NCI-H2081 (cell line): ENCODE data around the gene ANAPC15.
"Not testable (repeated sequence)": the region's sequence is repeated elsewhere in the genome, so short reads cannot be mapped to it uniquely, and the experiment has no call there.

Experiments
- DNase-seq, 2 experiments: peaks; one replicate each; lab custom pipeline; 2025; lab: John Stamatoyannopoulos, UW

The ANAPC15 gene

DNA sequence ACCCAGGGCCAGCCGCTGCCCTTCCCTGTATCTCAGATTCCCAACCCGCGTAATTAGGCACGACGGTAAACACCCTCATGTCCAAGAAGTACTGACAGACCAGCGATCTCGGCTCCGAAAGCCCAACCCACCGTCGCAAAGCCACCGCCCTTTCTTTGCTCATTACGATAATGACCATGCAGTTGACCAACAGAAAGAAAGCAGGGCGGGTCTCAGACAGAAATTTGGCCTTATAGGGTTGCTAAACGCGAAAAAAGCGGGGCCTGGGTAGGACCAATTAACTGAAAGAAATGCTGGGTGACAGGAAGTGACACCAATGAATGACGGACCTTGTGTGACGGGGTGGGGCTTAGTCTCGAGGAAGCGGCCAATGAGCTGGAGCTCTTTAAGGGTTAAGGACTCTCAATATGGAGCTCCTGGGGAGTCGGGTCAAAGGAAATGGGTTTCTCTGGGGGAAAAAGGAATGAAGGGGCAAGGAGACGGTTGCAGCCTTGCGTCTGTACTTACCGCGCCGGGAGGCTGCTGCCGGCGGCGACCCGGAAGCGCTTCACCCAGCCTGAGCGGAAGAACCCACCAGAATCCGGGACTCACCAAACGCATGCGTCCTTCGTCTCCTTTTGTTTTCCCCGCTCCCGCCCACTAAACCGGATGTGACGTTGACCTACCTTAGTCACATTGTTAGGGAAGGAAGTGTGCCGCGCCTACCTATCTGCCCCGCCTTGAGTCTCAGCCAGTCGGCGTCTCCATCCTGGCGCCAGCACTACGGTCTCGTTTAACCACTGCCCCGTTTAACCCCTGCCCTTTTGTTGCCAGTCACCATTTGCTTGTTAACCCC, at the start of gene ANAPC15:
TSS of gene ANAPC15 (minus strand) at position 553 of the 835 bp plus-strand sequence. CDS start 1,419 bp downstream, outside the sequence.
- peak; percentile 98 to 100 for DNase-seq

DNA sequence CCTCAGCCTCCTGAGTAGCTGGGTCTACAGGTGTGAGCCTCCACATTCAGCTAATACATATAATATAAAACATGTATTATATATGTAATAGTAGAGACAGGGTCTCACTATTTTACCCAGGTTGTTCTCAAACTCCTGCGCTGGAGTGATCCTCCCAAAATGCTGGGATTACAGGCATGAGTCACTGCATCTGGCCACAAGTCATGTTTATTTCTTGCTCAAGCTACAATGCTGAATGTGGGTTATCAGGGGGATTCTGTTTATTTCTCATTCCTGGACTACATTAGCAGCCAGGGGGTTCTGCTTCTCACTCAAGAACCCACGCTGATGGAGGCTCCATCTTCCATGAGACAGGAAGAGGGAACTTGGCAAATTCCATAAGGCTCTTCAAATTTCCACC, 47.8 kb upstream of the ANAPC15 start:
- DNase-seq: no peak

DNA sequence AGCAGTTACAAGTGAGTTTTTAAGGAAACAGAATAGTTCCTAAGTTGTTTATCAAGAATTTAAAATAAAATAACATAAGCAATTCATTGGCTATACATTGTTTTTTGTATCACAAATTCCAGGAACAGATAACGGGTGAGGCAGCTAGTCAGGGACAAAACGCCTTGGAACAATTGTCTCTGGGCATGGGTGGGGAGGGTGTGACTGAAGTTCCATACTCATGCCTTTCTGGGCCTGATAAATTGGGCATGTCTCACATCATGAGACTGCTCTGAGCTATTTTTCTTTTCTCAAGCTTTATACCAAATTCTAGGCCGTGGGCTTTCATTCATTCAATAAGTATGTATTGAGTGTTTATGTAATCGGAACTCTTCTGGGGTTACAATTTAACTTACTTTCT, 44.6 kb upstream of the ANAPC15 start:
- DNase-seq: no peak

DNA sequence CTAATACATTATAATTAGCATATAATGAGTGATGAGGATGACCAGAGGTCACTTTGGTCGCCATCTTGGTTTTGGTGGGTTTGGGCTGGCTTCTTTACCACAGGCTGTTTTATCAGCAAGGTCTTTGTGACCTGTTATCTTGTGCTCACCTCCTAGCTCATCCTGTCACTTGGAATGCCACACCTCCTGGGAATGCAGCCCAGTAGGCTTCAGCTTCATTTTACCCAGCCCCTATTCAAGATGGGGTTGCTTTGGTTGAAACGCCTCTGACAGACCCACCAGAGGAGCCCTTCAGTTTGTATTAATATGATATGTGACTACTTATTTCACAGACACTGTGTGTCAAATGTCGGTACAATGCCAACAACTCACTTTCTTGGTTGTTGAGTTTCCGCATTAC, 43.3 kb upstream of the ANAPC15 start:
- no peak for DNase-seq

DNA sequence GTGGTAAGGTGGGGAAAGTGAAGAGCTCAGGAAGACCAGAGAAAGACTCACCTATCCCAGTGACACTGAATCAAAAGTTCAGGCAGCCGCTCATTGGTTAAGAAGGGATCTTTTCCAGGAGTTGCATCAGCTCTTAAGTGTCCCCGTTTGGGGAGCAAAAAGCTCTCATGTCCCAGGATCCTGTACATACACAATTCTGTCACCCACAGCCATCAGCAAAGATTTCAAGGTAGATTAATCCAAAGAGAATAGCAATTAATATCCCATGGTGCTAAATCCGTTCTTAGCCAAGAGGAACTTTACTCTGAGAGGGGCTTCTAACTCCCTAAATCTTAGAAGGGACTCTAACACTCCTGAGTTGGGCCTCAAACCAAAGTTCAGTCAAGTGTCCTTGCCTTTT, 42.3 kb upstream of the ANAPC15 start:
- no peak for DNase-seq

DNA sequence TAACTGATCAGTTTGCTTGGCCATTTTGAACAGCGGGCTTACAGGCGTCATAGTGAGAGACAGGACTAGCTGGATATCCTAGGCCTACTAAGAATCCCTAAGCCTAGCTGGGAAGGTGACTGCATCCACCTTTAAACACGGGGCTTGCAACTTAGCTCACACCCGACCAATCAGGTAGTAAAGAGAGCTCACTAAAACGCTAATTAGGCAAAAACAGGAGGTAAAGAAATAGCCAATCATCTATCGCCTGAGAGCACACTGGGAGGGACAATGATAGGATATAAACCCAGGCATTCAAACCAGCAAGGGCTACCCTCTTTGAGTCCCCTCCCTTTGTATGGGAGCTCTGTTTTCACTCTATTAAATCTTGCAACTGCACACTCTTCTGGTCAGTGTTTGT, 41.4 kb upstream of the ANAPC15 start:
- not testable (repeated sequence) for DNase-seq

DNA sequence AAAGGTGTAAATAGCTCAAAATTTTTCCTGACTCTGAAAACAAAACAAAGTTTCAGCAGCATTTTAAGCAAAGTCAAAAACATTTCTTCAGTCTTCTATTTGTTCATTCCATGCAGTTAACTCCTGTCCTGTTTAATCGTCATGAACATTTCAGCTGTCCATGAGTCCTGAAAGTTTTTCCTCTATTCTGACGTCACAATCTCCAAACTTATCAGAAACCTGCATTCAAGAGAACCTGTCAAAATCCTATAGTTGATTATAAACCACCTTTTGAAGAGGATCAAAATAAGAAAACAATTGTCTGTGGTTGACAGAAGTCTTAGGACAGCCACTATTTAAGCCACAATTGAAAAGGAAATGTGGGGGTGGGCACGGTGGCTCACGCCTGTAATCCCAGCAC, 38.4 kb upstream of the ANAPC15 start:
- no peak for DNase-seq

DNA sequence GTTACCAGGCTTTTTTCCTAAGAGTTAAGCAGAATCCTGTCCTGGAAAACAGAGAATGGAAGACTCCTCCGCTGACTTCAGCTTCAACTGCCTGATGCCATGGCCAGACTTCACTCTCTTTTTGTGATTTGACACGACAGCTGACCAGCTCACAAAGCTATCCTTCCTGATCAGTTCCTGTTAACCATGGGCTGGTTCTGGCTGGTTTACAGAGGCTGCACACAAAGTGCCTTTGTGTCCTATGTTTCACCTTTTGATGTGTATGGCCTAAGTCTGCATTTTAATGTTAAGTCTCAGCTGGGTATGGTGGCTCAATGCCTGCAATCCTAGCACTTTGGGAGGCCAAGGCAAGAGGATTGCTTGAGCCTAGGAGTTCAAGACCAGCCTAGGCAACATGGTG, 34.1 kb upstream of the ANAPC15 start:
- no peak for DNase-seq

DNA sequence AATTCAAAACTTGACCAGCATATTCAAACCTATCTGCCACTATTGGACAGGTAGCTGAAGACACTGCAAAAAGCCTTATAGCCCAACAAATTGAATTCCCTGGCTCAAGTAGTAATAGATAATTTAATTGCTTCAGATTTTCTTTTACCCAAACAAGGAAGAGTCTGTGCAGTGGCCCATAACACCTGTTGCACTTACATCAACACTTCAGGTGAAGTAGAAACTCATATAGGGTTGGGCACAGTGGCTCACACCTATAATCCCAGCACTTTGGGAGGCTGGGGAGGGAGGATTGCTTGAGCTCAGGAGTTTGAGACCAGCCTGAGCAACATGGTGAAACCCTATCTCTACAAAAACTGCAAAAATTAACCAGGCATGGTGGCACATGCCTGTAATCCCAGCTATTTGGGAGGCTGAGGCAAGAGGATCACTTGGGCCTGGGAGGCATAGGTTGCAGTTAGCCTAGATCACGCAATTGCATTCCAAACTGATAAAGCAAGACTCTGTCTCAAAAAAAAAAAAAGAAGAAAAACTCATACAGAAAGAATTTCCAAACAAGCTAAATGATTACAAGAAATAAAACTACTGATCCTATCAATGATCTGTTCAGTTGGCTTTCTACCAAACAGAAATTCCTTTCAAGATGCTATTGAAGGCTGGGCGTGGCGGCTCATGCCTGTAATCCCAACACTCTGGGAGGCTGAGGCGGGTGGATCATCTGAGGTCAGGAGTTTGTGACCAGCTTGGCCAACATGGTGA, 32.5 kb upstream of the ANAPC15 start:
- no peak for DNase-seq

DNA sequence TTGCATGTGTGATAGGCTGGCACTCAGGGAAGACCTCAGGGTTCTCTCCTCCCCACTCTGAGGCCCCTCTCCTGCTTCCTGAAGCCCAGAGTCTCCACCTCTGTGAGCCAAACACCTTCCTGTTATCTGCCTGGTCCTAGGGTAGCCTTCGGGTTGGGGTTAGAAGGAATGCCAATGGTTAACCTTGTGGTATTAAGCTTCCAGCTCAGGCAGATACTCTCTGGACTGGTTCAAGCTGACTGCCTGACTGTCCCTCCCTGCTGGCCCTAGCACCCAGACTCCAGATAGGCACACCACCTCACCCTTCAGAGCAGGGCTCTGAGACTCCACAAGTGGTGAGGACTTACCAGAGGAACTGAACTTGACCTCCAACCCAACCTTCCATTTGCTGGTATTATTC, 30.0 kb upstream of the ANAPC15 start:
- DNase-seq: not testable (repeated sequence)

DNA sequence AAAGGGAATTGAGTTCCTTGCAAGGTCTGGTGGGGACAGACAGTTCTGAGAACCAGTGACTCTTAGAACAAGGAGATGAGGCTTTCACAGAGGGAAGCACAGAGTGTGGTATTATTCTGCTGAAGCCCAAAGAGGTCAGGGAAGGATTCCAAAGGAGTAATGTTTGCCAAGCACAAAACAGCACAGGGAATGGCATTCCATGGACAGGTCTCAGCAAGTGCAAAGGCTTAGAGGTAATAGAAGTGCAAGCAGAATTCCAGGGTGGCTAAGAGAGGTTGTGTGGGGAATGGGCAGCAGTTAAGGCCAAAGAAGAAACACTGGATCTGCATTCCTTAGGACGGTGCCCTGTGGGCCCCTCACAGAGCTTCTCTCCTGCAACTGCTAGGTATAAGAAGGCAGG, 29.6 kb upstream of the ANAPC15 start:
- DNase-seq: not testable (repeated sequence)

DNA sequence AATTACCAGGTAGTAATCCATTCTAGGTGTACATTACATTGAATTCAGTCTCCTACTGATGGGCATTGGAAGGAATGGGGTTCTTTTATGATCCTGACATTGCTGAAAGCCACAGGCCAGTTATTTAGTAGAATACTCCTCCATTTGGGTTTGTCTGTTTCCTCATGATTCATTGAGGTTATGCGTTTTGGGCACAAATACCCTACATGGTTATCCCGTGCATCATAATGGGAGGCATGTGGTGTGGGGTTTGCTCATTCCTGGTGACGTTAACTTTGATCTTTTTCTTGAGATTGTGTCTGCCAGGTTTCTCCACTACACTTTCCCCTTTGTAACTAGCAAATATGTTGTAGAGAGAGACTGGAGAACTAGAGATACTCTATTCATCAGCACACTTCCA, 28.6 kb upstream of the ANAPC15 start:
- DNase-seq: no peak

DNA sequence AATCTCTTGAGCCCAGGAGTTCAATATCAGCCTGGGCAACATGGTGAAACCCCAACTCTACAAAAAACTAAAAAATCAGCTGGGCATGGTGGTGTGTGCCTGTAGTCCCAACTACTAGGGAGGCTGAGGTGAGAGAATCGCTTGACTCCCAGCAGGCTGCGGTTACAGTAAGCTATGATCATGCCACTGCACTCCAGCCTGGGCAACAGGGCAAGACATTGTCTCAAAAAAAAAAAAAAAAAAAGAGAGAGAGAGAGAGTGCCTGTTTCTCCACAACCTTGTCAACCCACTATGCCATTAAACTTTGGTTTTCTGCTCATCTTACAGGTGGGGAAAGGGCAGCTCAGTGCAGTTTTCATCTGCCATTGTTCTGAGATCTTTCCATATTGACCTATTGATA, 28.2 kb upstream of the ANAPC15 start:
- DNase-seq: no peak

DNA sequence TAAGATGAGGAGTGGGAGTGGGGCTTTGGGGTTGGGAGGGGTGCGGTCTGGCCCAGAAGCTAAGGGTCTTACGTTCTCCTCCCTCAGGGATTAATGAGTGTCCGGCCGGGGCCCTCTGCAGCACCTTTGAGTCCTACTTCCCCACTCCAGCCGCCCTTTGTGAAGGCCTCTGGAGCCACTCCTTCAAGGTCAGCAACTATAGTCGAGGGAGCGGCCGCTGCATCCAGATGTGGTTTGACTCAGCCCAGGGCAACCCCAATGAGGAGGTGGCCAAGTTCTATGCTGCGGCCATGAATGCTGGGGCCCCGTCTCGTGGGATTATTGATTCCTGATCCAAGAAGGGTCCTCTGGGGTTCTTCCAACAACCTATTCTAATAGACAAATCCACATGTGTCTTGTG, 27.0 kb upstream of the ANAPC15 start:
- no peak for DNase-seq

DNA sequence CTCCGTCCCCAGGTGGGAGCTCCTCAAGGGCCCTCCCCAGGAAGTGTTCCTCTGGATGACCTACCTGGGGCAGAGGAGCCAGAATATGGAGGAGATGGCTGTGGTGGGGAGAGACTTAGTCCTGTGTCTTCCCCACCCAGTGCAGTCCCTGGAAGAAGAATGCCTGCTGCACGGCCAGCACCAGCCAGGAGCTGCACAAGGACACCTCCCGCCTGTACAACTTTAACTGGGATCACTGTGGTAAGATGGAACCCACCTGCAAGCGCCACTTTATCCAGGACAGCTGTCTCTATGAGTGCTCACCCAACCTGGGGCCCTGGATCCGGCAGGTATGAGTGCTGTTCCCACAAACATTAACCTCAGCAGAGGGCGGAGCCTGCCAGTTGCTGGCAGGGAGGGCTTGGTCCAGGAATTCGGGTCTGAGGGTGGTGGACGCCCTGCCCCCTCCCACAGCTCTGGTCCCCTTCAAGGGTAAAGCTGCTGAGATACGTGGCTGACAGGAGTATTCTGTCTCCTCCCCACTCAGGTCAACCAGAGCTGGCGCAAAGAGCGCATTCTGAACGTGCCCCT, 26.4 kb upstream of the ANAPC15 start:
- DNase-seq: no peak

DNA sequence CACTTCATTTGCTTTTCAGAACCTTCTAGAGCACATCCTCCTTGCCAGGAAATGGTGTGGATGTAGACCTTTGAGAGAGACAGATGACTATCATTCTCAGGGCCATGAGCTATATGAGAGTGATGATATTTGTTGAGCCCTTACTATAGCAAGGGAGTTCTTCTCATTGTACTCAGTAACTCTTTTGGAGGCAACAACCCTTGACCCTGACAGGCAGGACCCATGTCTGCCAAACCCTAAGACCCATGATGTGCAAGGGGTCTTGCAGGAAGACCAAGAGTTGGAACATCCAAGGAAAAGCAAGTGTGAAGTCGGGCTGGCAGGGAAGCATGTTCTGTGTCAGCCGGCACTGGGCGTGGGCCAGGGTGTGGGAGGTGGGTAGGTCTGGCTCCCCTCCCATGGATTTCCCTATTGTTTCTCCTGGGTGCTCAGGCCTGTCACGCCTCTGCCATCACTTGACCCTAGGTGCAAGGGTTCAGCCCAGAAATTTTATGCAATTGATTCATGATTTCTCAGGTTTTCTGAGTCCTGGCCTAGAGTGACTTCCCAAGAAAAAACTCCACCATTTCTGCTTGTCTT, 24.3 kb upstream of the ANAPC15 start:
- no peak for DNase-seq

DNA sequence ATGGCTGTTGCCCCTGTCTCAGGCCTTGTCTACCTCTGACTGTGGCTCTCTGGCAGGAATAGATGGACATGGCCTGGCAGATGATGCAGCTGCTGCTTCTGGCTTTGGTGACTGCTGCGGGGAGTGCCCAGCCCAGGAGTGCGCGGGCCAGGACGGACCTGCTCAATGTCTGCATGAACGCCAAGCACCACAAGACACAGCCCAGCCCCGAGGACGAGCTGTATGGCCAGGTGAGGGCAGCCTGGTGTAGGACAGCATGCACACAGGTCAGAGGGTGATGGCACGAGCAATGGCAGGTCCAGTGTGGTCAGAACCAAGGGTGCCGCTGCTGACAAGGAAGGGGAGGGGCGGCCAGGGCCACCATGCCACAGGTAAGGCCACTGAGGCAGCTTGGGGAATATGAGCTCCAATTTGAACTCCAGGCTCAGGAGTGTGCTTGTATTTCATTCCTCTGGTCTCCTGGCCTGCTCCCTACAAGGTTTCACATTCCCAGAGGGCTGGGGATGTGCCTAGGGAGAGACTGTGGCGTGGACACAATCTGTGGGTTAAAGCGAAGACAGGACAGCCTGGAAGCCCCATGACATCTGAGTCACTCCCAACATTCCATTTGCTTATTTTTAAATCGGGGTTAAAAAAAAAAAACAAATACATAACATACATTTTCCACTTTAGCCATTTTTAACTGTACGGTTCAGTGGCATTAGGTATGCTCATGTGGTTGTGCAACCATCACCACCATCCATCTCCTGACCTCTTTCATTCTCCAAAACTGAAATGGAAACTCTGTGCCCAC, 23.6 kb upstream of the ANAPC15 start:
- DNase-seq: no peak

DNA sequence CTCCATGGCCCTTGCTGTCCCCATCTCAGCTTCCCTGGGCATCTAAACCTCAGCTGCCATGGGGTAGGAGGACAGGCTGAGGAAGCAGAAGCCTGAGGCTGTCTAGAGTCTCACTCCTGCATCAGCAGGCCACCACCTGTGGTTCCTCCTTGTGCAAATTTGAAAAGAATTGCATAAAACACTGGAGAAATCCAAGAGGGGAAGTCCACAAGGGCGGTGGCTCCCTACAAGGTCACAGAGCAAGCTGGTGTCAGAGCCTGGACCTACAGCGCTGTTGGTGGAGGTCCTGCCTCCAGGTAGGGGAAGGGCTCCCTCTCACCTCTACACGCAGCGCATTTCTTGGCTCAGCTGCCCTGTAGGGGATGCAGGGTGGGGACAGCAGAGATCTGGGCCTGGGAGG, 23.0 kb upstream of the ANAPC15 start, which contains the start of gene FOLR3:
TSS of gene FOLR3 (plus strand) at position 253 of the 400 bp plus-strand sequence. CDS start 228 bp downstream, outside the sequence.
- DNase-seq: not testable (repeated sequence)

DNA sequence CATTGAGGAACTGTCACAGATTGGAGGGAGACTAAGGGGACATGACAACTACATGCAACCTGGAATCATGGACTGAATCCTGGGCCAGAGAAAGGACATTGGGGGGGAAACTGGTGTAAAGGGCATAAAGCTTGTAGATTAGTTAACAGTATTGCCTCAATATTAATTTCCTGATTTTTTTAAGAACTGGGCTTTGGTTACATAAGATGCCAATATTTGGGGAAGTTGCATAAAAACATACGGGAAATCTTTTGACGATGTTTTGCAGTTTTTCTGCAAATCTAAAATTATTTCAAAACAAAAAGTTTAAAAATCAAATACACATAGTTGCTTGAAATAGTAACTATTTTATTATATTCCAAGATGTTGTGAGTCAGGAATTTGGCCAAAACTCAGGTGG, 20.2 kb upstream of the ANAPC15 start:
- no peak for DNase-seq

DNA sequence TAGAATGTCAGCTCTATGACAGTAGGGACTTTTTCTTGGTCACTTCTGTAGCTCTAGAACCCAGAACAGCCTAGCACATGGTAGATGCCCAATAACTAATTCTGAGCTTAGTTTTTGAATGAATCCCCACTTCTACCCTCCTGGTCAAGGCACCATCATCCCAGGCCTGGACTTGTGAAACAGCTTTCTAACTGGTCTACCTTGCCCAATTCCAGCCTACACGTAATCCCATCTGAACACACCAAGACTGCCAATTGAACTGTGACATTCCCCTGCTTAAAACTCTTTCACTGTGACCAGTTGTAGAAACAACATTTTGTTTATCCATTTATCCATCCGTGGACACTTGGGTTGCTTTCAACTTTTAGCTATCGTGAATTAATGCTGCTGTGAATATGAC, 16.9 kb upstream of the ANAPC15 start:
- DNase-seq: no peak

DNA sequence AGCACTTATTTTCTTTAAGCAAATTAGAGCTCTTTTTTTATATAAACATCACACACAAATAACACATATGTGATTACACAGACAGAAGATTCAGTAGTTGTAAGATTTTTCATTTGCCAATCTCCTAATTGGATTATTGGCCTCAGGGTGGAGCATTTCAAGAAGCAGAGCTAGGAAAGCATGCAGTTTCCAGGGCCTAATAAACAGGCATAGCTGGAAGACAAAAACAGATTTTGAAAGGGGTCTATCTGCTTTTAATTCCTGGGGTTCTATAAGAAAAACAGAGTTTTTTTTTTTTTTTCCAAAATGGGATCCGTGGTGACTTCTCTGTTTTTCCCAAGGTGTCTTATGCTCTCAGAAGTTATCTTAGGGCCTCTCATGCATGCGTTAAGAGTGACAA, 15.4 kb upstream of the ANAPC15 start:
- DNase-seq: no peak

DNA sequence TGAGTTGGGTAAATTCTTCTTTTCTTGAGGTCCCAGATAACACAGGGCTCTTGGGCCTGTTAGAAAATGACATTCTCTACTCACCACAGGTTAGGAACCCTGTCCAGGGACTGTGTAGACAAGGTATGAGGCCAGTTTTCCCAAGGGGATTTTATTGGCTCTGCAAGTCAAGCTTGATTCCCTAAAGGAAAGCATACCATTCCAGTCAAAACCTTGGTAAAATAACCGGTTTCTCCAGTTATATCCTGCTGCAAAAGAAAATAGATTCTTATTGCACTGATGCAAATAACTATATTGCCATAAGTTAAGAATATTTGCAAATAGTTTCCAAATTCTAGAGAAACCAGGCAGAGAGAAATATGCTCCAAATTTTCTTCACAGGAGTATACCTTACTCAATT, 13.5 kb upstream of the ANAPC15 start:
- no peak for DNase-seq
